ENCODE results near the gene KRT1.
"Not testable (repeated sequence)": the region's sequence is repeated elsewhere in the genome, so short reads cannot be mapped to it uniquely, and the experiment has no call there.

The KRT1 gene

GRCh38 chr12:52680363-52680762, at the start of gene KRT1:
KRT1 (minus strand) TSS chr12:52680407; CDS start chr12:52680348, 59 bp downstream.
- DNase-seq (ENCODE audit: low spot score): no peak

- no peak for DNase-seq (ENCODE audit: low spot score)
Observed at GRCh38 chr12:52729147-52729546, 48.9 kb upstream of the KRT1 start.

GRCh38 chr12:52728374-52728773, 48.2 kb upstream of the KRT1 start:
- no peak for DNase-seq (ENCODE audit: low spot score)

- DNase-seq (ENCODE audit: low spot score): no peak
Observed at GRCh38 chr12:52727037-52727436, 46.8 kb upstream of the KRT1 start.

- DNase-seq (ENCODE audit: low spot score): no peak
Observed at GRCh38 chr12:52726451-52726850, 46.2 kb upstream of the KRT1 start.

- no peak for DNase-seq (ENCODE audit: low spot score)
Observed at GRCh38 chr12:52724384-52724783, 44.2 kb upstream of the KRT1 start.

GRCh38 chr12:52722680-52723079, 42.5 kb upstream of the KRT1 start:
- no peak for DNase-seq (ENCODE audit: low spot score)

- no peak for DNase-seq (ENCODE audit: low spot score)
Observed at GRCh38 chr12:52721838-52722470, 41.7 kb upstream of the KRT1 start.

GRCh38 chr12:52720365-52720886, 40.2 kb upstream of the KRT1 start:
- DNase-seq (ENCODE audit: low spot score): no peak

GRCh38 chr12:52716061-52716460, 35.9 kb upstream of the KRT1 start:
- no peak for DNase-seq (ENCODE audit: low spot score)

- no peak for DNase-seq (ENCODE audit: low spot score)
Observed at GRCh38 chr12:52715416-52715815, 35.2 kb upstream of the KRT1 start.

GRCh38 chr12:52714887-52715281, 34.7 kb upstream of the KRT1 start:
- DNase-seq (ENCODE audit: low spot score): no peak

- DNase-seq (ENCODE audit: low spot score): no peak
Observed at GRCh38 chr12:52713960-52714886, 34.0 kb upstream of the KRT1 start.

- DNase-seq (ENCODE audit: low spot score): not testable (repeated sequence)
Observed at GRCh38 chr12:52712122-52712521, 31.9 kb upstream of the KRT1 start.

GRCh38 chr12:52710730-52711129, 30.5 kb upstream of the KRT1 start:
- DNase-seq (ENCODE audit: low spot score): no peak

GRCh38 chr12:52708010-52708409, 27.8 kb upstream of the KRT1 start:
- DNase-seq (ENCODE audit: low spot score): no peak

- no peak for DNase-seq (ENCODE audit: low spot score)
Observed at GRCh38 chr12:52704464-52704863, 24.3 kb upstream of the KRT1 start.

GRCh38 chr12:52703878-52704277, 23.7 kb upstream of the KRT1 start:
- DNase-seq (ENCODE audit: low spot score): no peak

- DNase-seq (ENCODE audit: low spot score): no peak
Observed at GRCh38 chr12:52703424-52703823, 23.2 kb upstream of the KRT1 start, which contains the start of gene KRT77. KRT77 (minus strand) TSS chr12:52703524; CDS start chr12:52703434, 90 bp downstream.

- DNase-seq (ENCODE audit: low spot score): no peak
Observed at GRCh38 chr12:52702338-52702737, 22.1 kb upstream of the KRT1 start.

GRCh38 chr12:52701281-52701680, 21.1 kb upstream of the KRT1 start:
- DNase-seq (ENCODE audit: low spot score): no peak

GRCh38 chr12:52699960-52700359, 19.8 kb upstream of the KRT1 start:
- no peak for DNase-seq (ENCODE audit: low spot score)

GRCh38 chr12:52699373-52699772, 19.2 kb upstream of the KRT1 start:
- DNase-seq (ENCODE audit: low spot score): no peak

All from GM03348 (cell line).